Left cardiac atrium (tissue), 4 donors: ENCODE results near the gene PRPSAP1. TPM values are rescaled to one million over a fixed set of nuclear protein-coding genes. Genes with fewer than 3 reads are reported as not detected.

Experiments
- ATAC-seq, 2 donors: fragments of 200-7000 bp; cut with Tn5 transposase; one replicate each; pipeline ENCODE4 v1.9.1; 2020; ENCODE audit warnings: mild to moderate bottlenecking in 2 of 2, moderate library complexity in 2 of 2
- DNase-seq: peaks from one replicate; pipeline ENCODE4 v3.0.0-alpha.2; 2020
- intact Hi-C, 2 donors: fragments of 100-400 bp; cut with DNase I; formaldehyde crosslinking; loops; one replicate each; pipeline versions ENCODE4 v1.14.1 to v1.15.1; 2022 to 2023
- total RNA-seq, 2 donors: library from RNA; stranded (reverse); fragmentation: NEBNext Ultra II Directional; extraction: Animal tissue kit (Norgen Biotek cat#: 25700); gene quantifications; one replicate each; pipeline ENCODE4 v1.2.1, GENCODE V29; 2021
- donor health status: DM: no; HTN: yes; CAD: no.
- donor health status: DM: no; HTN: yes; CAD: no; lungs with severe emphysema.
- donor health status: DM: yes; HTN: yes; CAD: no.
- donor health status: Dilated cardiomyopathy.

PRPSAP1 gene
- total RNA-seq, 2 donors from 2014 or later = 38.9 to 39.3 TPM

- intact Hi-C loops = no loop called here
- DNase-seq (no peak), ATAC-seq (no peak)
Measured at GRCh38 chr17:76262732-76263344, 90.9 kb downstream of the PRPSAP1 start.

- intact Hi-C loops = no loop called here
- ATAC-seq (no peak), DNase-seq (no peak)
Measured at GRCh38 chr17:76261421-76262215, 92.1 kb downstream of the PRPSAP1 start.

- ATAC-seq (no peak), DNase-seq (no peak)
- intact Hi-C loops = no loop called here
Measured at GRCh38 chr17:76260669-76261068, 93.0 kb downstream of the PRPSAP1 start.

GRCh38 chr17:76260220-76260619 lies 93.5 kb downstream of the PRPSAP1 start:
- DNase-seq (no peak), ATAC-seq (no peak)
- intact Hi-C loops = no loop called here

Other genes starting within 250 kb of the PRPSAP1 start
- not detected for gene FOXJ1, start 212.7 kb downstream of the PRPSAP1 start, total RNA-seq
- gene RNF157, start 113.4 kb downstream of the PRPSAP1 start, total RNA-seq = 10 to 100 TPM; 11.1 to 19.9 TPM
- 10 to 100 TPM; 21.3 to 30.8 TPM for gene UBALD2, start 88.6 kb downstream of the PRPSAP1 start, total RNA-seq
- gene QRICH2, start 45.6 kb downstream of the PRPSAP1 start, total RNA-seq = 1 to 10 TPM; 1.9 to 3.9 TPM
- gene SPHK1, start 30.7 kb upstream of the PRPSAP1 start, total RNA-seq = 10 to 100 TPM in 1 of 2 donors, 1 to 10 TPM in 1; 4.8 to 27.9 TPM
- 10 to 100 TPM; 28.3 to 29.1 TPM for gene UBE2O, start 99.2 kb upstream of the PRPSAP1 start, total RNA-seq
- not detected for gene AANAT, start 113.7 kb upstream of the PRPSAP1 start, total RNA-seq
- 10 to 100 TPM; 16.0 to 18.9 TPM for gene RHBDF2, start 147.5 kb upstream of the PRPSAP1 start, total RNA-seq
- 10 to 100 TPM; 45.7 to 70.8 TPM for gene CYGB, start 183.8 kb upstream of the PRPSAP1 start, total RNA-seq
- 1 to 10 TPM; 5.5 to 7.7 TPM for gene PRCD, start 186.1 kb upstream of the PRPSAP1 start, total RNA-seq
- gene ST6GALNAC2, start 231.9 kb upstream of the PRPSAP1 start, total RNA-seq = 1 to 10 TPM; 5.0 to 5.1 TPM